Uterus (tissue), 4 donors: Measurements from ENCODE around the gene FBLN1. TPM values are rescaled to one million over a fixed set of nuclear protein-coding genes. Genes with fewer than 3 reads are reported as not detected.
"Not testable (repeated sequence)": the region's sequence is repeated elsewhere in the genome, so short reads cannot be mapped to it uniquely, and the experiment has no call there.

Experiments
- DNase-seq, 2 donors: peaks; one replicate each; pipeline ENCODE4 v3.0.0-alpha.2; 2019 to 2020
- H3K27ac ChIP-seq, 2 donors: fragments of 200-600 bp; sonication (generic); 1 replicate in 1 of 2; 2 replicates in 1 of 2; pipeline ENCODE4 v1.5.1; 2016 to 2018
- H3K27me3 ChIP-seq, 2 donors: fragments of 200-600 bp; sonication (generic); one replicate each; pipeline ENCODE4 v1.5.1; 2018 to 2019; ENCODE audit warnings: control low read depth in 1 of 2
- H3K36me3 ChIP-seq, 2 donors: fragments of 200-600 bp; sonication (generic); one replicate each; pipeline ENCODE4 v1.5.1; 2019; ENCODE audit warnings: control low read depth in 1 of 2
- H3K4me1 ChIP-seq, 2 donors: fragments of 200-600 bp; sonication (generic); one replicate each; pipeline ENCODE4 v1.5.1; 2018 to 2019; ENCODE audit warnings: control low read depth in 1 of 2
- H3K4me3 ChIP-seq, 2 donors: fragments of 200-600 bp; sonication (generic); 1 replicate in 1 of 2; 2 replicates in 1 of 2; pipeline ENCODE4 v1.5.1; 2018 to 2019; ENCODE audit warnings: mild to moderate bottlenecking in 1 of 2
- H3K9me3 ChIP-seq, 2 donors: fragments of 200-600 bp; sonication (generic); one replicate each; pipeline ENCODE4 v1.5.1; 2019; ENCODE audit warnings: control low read depth in 1 of 2
- POLR2A ChIP-seq, 2 donors: fragments of 450-650 bp; IDR thresholded peaks; one replicate each; pipeline ENCODE4 v1.6.1; 2016; ENCODE audit warnings: antibody characterized with exemption in 2 of 2, mild to moderate bottlenecking in 1 of 2, moderate library complexity in 1 of 2
- intact Hi-C: fragments of 100-400 bp; cut with DNase I; formaldehyde crosslinking; loops from one replicate; pipeline ENCODE4 v1.15.1; 2023; ENCODE audit warnings: low total_unique reads
- total RNA-seq, 4 donors: library from RNA; depleted of rRNA in 3 of 4; stranded (reverse); fragments of >200 nt in 3 of 4; gene quantifications; one replicate each; pipeline versions ENCODE4 v1.1.0 to v1.2.4, GENCODE V29; 2014 to 2023
- TF ChIP-seq, protein P1 (sequence below), 4 experiments: fragments of 200-600 bp in 2 of 4; fragments of 450-650 bp in 2 of 4; sonication (generic) in 2 of 4; IDR thresholded peaks; one replicate each; pipeline ENCODE4 v1.5.1; 2016 to 2019; ENCODE audit warnings: antibody characterized with exemption in 4 of 4, mild to moderate bottlenecking in 2 of 4, moderate library complexity in 1 of 4
- donor health status: DM: yes; HTN: yes; CAD: no.

FBLN1 gene
- total RNA-seq, 4 donors from 2014 or later: 388 to 644 (median 479) TPM

DNA sequence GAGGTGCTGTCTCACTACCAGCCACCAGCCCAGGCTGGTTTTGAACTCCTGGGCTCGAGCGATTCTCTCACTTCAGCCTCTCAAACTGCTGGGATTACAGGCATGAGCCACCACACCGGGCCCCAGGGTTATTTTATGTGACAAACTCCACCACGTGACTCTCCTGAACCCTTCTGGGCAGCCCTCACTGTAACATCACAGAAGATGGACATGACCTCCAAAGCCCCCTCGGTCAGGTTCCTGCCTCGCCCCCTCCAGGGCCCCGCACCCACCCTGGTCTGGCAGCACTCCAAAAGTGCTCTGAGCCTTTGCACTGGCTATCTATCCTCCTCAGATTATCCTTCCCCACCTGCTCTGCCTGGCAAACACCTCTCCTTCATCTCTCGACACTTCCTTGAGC lies 45.9 kb upstream of the FBLN1 start:
- Histone ChIP-seq H3K27ac (peak overlapping the region in 1 of 2 donors; percentile 5), H3K4me1 (peaks cover 0 to 15% of the 10 kb centered on the region in 2 donors), H3K4me3 (no peak overlapping the region), H3K27me3 (no peaks in the 10 kb centered on the region), H3K9me3 (no peaks in the 10 kb centered on the region), H3K36me3 (no peaks in the 10 kb centered on the region)
- DNase-seq: no peak
- intact Hi-C loops: no loop called here
- TF ChIP-seq, protein P1, sequence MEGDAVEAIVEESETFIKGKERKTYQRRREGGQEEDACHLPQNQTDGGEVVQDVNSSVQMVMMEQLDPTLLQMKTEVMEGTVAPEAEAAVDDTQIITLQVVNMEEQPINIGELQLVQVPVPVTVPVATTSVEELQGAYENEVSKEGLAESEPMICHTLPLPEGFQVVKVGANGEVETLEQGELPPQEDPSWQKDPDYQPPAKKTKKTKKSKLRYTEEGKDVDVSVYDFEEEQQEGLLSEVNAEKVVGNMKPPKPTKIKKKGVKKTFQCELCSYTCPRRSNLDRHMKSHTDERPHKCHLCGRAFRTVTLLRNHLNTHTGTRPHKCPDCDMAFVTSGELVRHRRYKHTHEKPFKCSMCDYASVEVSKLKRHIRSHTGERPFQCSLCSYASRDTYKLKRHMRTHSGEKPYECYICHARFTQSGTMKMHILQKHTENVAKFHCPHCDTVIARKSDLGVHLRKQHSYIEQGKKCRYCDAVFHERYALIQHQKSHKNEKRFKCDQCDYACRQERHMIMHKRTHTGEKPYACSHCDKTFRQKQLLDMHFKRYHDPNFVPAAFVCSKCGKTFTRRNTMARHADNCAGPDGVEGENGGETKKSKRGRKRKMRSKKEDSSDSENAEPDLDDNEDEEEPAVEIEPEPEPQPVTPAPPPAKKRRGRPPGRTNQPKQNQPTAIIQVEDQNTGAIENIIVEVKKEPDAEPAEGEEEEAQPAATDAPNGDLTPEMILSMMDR (IDR thresholded peaks at IDR 0.05): no peak

DNA sequence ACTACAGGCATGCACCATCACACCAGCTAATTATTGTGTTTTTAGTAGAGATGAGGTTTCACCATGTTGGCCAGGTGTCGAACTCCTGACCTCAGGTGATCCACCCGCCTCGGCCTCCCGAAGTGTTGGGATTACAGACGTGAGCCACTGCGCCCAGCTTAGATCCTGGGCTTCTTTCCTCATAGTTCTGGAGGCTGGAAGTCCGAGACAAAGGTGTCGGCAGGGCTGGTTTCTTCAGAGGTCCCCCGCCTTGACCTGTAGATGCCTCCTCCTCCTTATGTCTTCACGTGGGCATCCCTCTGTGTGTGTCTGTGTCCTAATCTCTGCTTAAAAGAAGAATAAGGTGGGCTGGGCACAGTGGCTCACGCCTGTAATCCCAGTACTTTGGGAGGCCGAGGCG lies 44.2 kb upstream of the FBLN1 start:
- no peak for DNase-seq
- H3K9me3 ChIP-seq: no peaks in the 10 kb centered on the region
- no peak overlapping the region for H3K4me3 ChIP-seq
- no peak overlapping the region for H3K27ac ChIP-seq
- H3K27me3 ChIP-seq: no peaks in the 10 kb centered on the region
- intact Hi-C loops: no loop called here
- peaks cover 0 to 4% of the 10 kb centered on the region in 2 donors for H3K4me1 ChIP-seq
- no peaks in the 10 kb centered on the region for H3K36me3 ChIP-seq
- TF ChIP-seq, protein P1 (IDR thresholded peaks at IDR 0.05): no peak
- TF ChIP-seq POLR2A (IDR thresholded peaks at IDR 0.05): no peak

DNA sequence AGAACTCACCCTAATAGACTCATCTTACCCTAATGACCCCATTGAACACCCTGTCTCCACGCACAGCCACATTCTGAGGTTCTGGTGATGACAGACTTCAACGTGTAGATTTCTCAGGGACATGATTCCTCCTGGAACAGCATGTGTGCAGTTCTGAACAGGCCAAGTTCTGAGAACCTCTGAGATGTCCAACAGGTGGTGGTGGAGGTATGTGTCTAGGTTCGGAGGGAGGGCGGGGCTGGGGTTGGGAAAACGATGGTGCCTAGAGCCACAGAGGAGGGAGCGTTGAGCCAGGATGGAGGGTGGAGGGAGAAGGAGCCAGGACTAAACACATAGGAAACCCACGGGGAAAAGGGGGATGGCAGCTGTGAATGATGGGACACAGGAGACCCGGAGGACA lies 43.4 kb upstream of the FBLN1 start:
- Histone ChIP-seq H3K4me3 (no peak overlapping the region), H3K4me1 (peaks cover 0 to 4% of the 10 kb centered on the region in 2 donors), H3K27me3 (no peaks in the 10 kb centered on the region), H3K9me3 (no peaks in the 10 kb centered on the region), H3K36me3 (no peaks in the 10 kb centered on the region), H3K27ac (peak overlapping the region; percentile 82 to 85)
- DNase-seq: no peak
- intact Hi-C loops: no loop called here
- TF ChIP-seq, protein P1 (IDR thresholded peaks at IDR 0.05): no peak
- no peak for TF ChIP-seq POLR2A (IDR thresholded peaks at IDR 0.05)

DNA sequence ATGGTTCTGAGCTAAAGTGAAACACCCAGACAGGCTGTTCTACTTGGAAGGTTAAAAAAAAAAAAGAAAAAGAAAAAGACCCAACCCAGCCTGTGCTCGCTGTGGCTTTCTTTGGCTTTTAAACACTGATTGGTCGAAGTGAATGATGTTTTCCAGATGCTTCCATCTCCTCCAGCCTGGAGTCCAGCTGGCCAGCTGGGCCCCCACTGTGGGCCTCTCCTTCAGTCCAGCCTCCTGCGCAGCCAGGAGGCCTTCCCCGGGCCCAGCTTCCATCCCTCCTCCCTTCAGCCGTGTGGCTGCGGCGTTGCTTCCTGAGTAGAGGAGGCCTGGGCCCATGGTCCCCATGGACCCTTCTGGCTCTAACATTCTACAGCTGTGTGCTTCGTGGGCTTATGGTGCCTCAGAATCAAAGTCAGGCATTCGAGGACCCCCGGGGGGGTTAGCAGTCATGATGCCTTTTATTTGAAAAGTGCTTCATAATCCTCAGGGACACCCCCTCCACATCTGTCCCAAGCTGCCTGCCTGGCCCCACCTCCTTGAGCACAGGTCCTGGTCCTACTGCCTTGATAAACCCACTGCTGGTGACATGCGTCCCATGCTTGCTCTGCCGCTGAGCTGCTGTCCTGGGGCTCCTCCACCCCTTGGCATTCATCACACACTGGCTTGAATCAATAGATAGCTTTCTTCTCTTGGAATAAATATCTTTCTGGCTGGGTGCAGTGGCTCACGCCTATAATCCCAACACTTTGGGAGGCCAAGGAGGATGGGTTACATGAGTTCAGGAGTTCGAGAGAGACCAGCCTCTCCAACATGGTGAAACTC lies 42.2 kb upstream of the FBLN1 start:
- H3K4me3 ChIP-seq: no peak overlapping the region
- peak overlapping the region; percentile 82 to 85 for H3K27ac ChIP-seq
- H3K9me3 ChIP-seq: no peaks in the 10 kb centered on the region
- DNase-seq: peak; percentile 79 to 84
- no peaks in the 10 kb centered on the region for H3K27me3 ChIP-seq
- TF ChIP-seq, protein P1 (IDR thresholded peaks at IDR 0.05): no peak
- no peak for TF ChIP-seq POLR2A (IDR thresholded peaks at IDR 0.05)
- intact Hi-C loops: no loop called here
- no peaks in the 10 kb centered on the region for H3K4me1 ChIP-seq
- no peaks in the 10 kb centered on the region for H3K36me3 ChIP-seq

DNA sequence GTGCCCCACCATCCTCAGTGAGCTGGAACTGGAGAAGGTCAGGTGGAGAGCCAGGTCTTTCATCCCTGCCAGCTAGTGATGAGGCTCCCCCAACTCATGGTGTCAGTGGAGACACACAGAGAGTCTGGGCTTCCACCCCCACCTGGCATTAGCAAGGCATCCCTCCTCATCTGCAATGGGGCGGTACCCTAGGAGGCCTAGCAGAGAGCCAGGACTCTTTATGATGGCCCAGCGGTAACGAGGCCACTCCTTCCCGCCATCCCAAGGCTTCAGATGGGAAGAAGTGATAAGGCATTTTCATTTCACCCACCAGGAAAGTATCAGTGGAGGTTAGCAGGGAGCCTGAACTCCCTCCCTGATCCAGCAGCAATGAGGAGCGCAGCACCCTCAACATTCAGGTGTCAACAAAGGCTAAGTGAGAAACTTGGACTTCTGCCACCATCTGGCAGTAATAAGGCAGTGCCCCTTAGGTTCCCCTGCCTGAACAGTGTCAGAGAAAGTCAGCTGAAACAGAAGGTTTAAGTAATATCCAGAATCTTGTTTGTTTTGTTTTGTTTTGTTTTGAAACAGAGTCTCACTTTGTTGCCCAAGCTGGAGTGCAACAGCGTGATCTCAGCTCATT lies 40.5 kb upstream of the FBLN1 start:
- no peak overlapping the region for H3K4me3 ChIP-seq
- DNase-seq: peak in 1 of 2 donors; percentile 13
- no peaks in the 10 kb centered on the region for H3K9me3 ChIP-seq
- no peak overlapping the region for H3K27ac ChIP-seq
- intact Hi-C loops: no loop called here
- H3K4me1 ChIP-seq: no peaks in the 10 kb centered on the region
- TF ChIP-seq POLR2A (IDR thresholded peaks at IDR 0.05): no peak
- TF ChIP-seq, protein P1 (IDR thresholded peaks at IDR 0.05): no peak
- H3K27me3 ChIP-seq: no peaks in the 10 kb centered on the region
- no peaks in the 10 kb centered on the region for H3K36me3 ChIP-seq

DNA sequence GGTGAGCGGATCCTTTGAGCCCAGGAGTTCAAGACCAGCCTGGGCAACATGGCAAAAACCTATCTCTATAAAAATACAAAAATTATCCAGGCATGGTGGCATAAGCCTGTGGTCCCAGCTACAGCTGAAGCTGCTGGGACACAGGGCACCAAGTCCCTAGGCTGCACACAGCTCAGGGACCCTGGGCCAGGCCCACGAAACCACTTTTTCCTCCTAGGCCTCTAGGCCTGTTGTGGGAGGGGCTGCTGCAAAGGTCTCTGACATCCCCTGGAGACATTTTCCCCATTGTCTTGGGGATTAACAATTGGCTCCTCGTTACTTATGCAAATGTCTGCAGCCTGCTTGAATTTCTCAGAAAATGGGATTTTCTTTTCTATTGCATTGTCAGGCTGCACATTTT lies 39.0 kb upstream of the FBLN1 start:
- H3K27ac ChIP-seq, H3K4me1 ChIP-seq, H3K27me3 ChIP-seq, H3K36me3 ChIP-seq, H3K4me3 ChIP-seq, intact Hi-C loops, DNase-seq, H3K9me3 ChIP-seq: not testable (repeated sequence)
